Measurements from ENCODE around the gene CATSPER4.

Gene CATSPER4

GRCh38 chr1:26218906-26219494, 28.6 kb downstream of the CATSPER4 start:
- no peaks in the 10 kb centered on the region for H3K4me1 ChIP-seq (ENCODE audit: low read depth, poor library complexity, severe bottlenecking)
- no peak overlapping the region for H3K9ac ChIP-seq
- no peaks in the 10 kb centered on the region for H3K36me3 ChIP-seq (ENCODE audit: insufficient read depth)
- H4K20me1 ChIP-seq (ENCODE audit: insufficient read depth) = no peaks in the 10 kb centered on the region
- H3K4me2 ChIP-seq = no peak overlapping the region
- H3K27ac ChIP-seq = no peak overlapping the region
- TF ChIP-seq, protein P1, sequence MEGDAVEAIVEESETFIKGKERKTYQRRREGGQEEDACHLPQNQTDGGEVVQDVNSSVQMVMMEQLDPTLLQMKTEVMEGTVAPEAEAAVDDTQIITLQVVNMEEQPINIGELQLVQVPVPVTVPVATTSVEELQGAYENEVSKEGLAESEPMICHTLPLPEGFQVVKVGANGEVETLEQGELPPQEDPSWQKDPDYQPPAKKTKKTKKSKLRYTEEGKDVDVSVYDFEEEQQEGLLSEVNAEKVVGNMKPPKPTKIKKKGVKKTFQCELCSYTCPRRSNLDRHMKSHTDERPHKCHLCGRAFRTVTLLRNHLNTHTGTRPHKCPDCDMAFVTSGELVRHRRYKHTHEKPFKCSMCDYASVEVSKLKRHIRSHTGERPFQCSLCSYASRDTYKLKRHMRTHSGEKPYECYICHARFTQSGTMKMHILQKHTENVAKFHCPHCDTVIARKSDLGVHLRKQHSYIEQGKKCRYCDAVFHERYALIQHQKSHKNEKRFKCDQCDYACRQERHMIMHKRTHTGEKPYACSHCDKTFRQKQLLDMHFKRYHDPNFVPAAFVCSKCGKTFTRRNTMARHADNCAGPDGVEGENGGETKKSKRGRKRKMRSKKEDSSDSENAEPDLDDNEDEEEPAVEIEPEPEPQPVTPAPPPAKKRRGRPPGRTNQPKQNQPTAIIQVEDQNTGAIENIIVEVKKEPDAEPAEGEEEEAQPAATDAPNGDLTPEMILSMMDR (conservative IDR thresholded peaks at IDR 0.05; ENCODE audit: low read depth, low read length) = no peak
- no peak overlapping the region for H2AFZ ChIP-seq (ENCODE audit: low read depth)
- no peak overlapping the region for H3K4me3 ChIP-seq (IDR thresholded peaks at IDR 0.05; ENCODE audit: insufficient read depth, low read depth, low read length)
- H3K27me3 ChIP-seq (ENCODE audit: insufficient read depth, low read depth) = no peaks in the 10 kb centered on the region
- H3K79me2 ChIP-seq (ENCODE audit: insufficient read depth, low read depth) = no peaks in the 10 kb centered on the region

GRCh38 chr1:26220199-26220912, 30.0 kb downstream of the CATSPER4 start:
- H4K20me1 ChIP-seq (ENCODE audit: insufficient read depth) = no peaks in the 10 kb centered on the region
- TF ChIP-seq, protein P1 (conservative IDR thresholded peaks at IDR 0.05; ENCODE audit: low read depth, low read length) = no peak
- H3K4me2 ChIP-seq = no peak overlapping the region
- H3K4me1 ChIP-seq (ENCODE audit: low read depth, poor library complexity, severe bottlenecking) = no peaks in the 10 kb centered on the region
- H3K4me3 ChIP-seq (IDR thresholded peaks at IDR 0.05; ENCODE audit: insufficient read depth, low read depth, low read length) = no peak overlapping the region
- H2AFZ ChIP-seq (ENCODE audit: low read depth) = no peak overlapping the region
- no peaks in the 10 kb centered on the region for H3K79me2 ChIP-seq (ENCODE audit: insufficient read depth, low read depth)
- no peak overlapping the region for H3K27ac ChIP-seq
- no peaks in the 10 kb centered on the region for H3K36me3 ChIP-seq (ENCODE audit: insufficient read depth)
- H3K9ac ChIP-seq = no peak overlapping the region
- no peaks in the 10 kb centered on the region for H3K27me3 ChIP-seq (ENCODE audit: insufficient read depth, low read depth)

GRCh38 chr1:26221094-26221493, 30.7 kb downstream of the CATSPER4 start:
- no peaks in the 10 kb centered on the region for H3K36me3 ChIP-seq (ENCODE audit: insufficient read depth)
- TF ChIP-seq, protein P1 (conservative IDR thresholded peaks at IDR 0.05; ENCODE audit: low read depth, low read length) = no peak
- H3K4me2 ChIP-seq = no peak overlapping the region
- H4K20me1 ChIP-seq (ENCODE audit: insufficient read depth) = no peaks in the 10 kb centered on the region
- no peak overlapping the region for H3K9ac ChIP-seq
- no peak overlapping the region for H2AFZ ChIP-seq (ENCODE audit: low read depth)
- no peaks in the 10 kb centered on the region for H3K4me1 ChIP-seq (ENCODE audit: low read depth, poor library complexity, severe bottlenecking)
- no peak overlapping the region for H3K27ac ChIP-seq
- no peaks in the 10 kb centered on the region for H3K79me2 ChIP-seq (ENCODE audit: insufficient read depth, low read depth)
- H3K4me3 ChIP-seq (IDR thresholded peaks at IDR 0.05; ENCODE audit: insufficient read depth, low read depth, low read length) = no peak overlapping the region
- H3K27me3 ChIP-seq (ENCODE audit: insufficient read depth, low read depth) = no peaks in the 10 kb centered on the region

DNA sequence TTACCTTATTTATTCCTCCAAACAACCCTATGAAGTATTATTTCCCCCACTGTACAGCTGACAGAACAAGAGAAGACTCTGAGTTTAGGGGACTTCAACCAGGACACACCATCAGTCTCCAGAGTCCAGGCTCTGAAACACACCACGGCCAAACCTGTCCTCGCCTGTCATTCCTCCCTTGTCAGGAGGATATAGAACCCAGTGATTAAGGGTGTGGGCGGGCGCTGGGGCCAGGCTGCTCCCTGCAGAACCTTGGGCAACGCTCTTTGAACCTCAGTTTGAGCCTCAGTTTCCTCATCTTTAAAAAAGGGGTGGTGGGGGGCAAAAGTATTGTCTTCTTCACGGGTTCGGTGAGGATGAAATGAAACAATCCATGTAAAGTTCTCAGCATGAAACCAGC, 34.2 kb downstream of the CATSPER4 start:
- H3K9ac ChIP-seq = no peak overlapping the region
- H3K4me3 ChIP-seq (IDR thresholded peaks at IDR 0.05; ENCODE audit: insufficient read depth, low read depth, low read length) = no peak overlapping the region
- H3K36me3 ChIP-seq (ENCODE audit: insufficient read depth) = no peaks in the 10 kb centered on the region
- H3K27ac ChIP-seq = no peak overlapping the region
- TF ChIP-seq, protein P1 (conservative IDR thresholded peaks at IDR 0.05; ENCODE audit: low read depth, low read length) = no peak
- H3K27me3 ChIP-seq (ENCODE audit: insufficient read depth, low read depth) = no peaks in the 10 kb centered on the region
- no peaks in the 10 kb centered on the region for H3K79me2 ChIP-seq (ENCODE audit: insufficient read depth, low read depth)
- no peak overlapping the region for H2AFZ ChIP-seq (ENCODE audit: low read depth)
- H4K20me1 ChIP-seq (ENCODE audit: insufficient read depth) = no peaks in the 10 kb centered on the region
- no peaks in the 10 kb centered on the region for H3K4me1 ChIP-seq (ENCODE audit: low read depth, poor library complexity, severe bottlenecking)
- no peak overlapping the region for H3K4me2 ChIP-seq

All from KMS-11 (cell line).